GM23248 (cell line): ENCODE data around the gene PRKCB.

Experiments
- EZH2 ChIP-seq: fragments of 200-600 bp; sonication (generic); IDR thresholded peaks from 2 replicates; pipeline ENCODE4 v1.6.1; 2018; ENCODE audit warnings: antibody characterized with exemption, mild to moderate bottlenecking; ENCODE audit not compliant: insufficient read depth, poor library complexity, severe bottlenecking
- EZH2phosphoT487 ChIP-seq: fragments of 200-600 bp; sonication (generic); IDR thresholded peaks from 2 replicates; pipeline ENCODE4 v1.6.1; 2018; ENCODE audit warnings: antibody characterized with exemption, moderate library complexity, mild to moderate bottlenecking, low read depth; ENCODE audit not compliant: insufficient read depth

GRCh38 chr16:23801378-23801777 is 34.4 kb upstream of the PRKCB start:
- no peak for TF ChIP-seq EZH2
- no peak for TF ChIP-seq EZH2phosphoT487
